HG03460 (cell line): ENCODE results near the gene FARP2.

Experiments
- ATAC-seq: cut with Tn5 transposase; IDR thresholded peaks from one replicate; pipeline ENCODE4 v1.9.1; 2021; ENCODE audit not compliant: unreplicated experiment

FARP2 gene

GRCh38 chr2:241541564-241542277 is 185.6 kb downstream of the FARP2 start:
- no peak for ATAC-seq

- ATAC-seq: no peak
Observed at GRCh38 chr2:241542278-241542605, 186.2 kb downstream of the FARP2 start.
